Measurements from ENCODE around the gene RIN1. TPM values are rescaled to one million over a fixed set of nuclear protein-coding genes. Genes with fewer than 3 reads are reported as not detected.
A peak's percentile ranks its signal among the peaks of the same experiment; 100 is the strongest.

The RIN1 gene
- total and polyA plus RNA-seq, 2 experiments from 2014 or later, result 2.5 to 8.2 TPM

GRCh38 chr11:66317322-66317722 is 18.9 kb downstream of the RIN1 start:
- no peaks in the 10 kb centered on the region for H3K79me2 ChIP-seq (replicated peaks; ENCODE audit: insufficient read depth)
- peak overlapping the region; percentile 41; the same call in 1 of the 2 replicates for H3K4me3 ChIP-seq
- TF ChIP-seq POLR2AphosphoS5 (IDR thresholded peaks at IDR 0.05; ENCODE audit: low read depth) (no peak; the same call in 1 of the 2 replicates), ZNF331 (CRISPR knock-in tag; IDR thresholded peaks at IDR 0.05; ENCODE audit: low read depth) (no peak), STAT1 (IDR thresholded peaks at IDR 0.05; ENCODE audit: unreplicated experiment) (no peak), EZH2phosphoT487 (IDR thresholded peaks at IDR 0.05; ENCODE audit: unreplicated experiment) (no peak), NANOG (IDR thresholded peaks at IDR 0.05; ENCODE audit: borderline replicate concordance) (no peak), REST (IDR thresholded peaks at IDR 0.05; ENCODE audit: unreplicated experiment) (no peak), JUNB (IDR thresholded peaks at IDR 0.05; ENCODE audit: unreplicated experiment) (no peak), ZNF462 (CRISPR knock-in tag; IDR thresholded peaks at IDR 0.05) (no peak)
- peak overlapping the region; percentile 87 for H3K27ac ChIP-seq (ENCODE audit: low read depth)
- Mint-ChIP-seq H3K27me3 (ENCODE audit: insufficient read depth, low read depth, poor library complexity) (peaks cover 32% of the 10 kb centered on the region), H3K36me3 (ENCODE audit: low read depth) (peaks cover 22% of the 10 kb centered on the region), H3K9me3 (peaks cover 21% of the 10 kb centered on the region), H3K4me1 (peaks cover 32% of the 10 kb centered on the region), H3K4me3 (peak overlapping the region; percentile 42), H3K27ac (peak overlapping the region; percentile 90)
- no peaks in the 10 kb centered on the region for H3K27me3 ChIP-seq (ENCODE audit: insufficient read depth)
- H3K4me1 ChIP-seq (ENCODE audit: insufficient read depth), result peaks cover 23% of the 10 kb centered on the region
- DNase-seq (ENCODE audit: low spot score) (no peak), ATAC-seq (no peak)
- peak overlapping the region; percentile 76; the same call in 1 of the 2 replicates for H2AFZ ChIP-seq
- H4K20me1 ChIP-seq (replicated peaks; ENCODE audit: insufficient read depth), result no peaks in the 10 kb centered on the region
- peaks cover 9% of the 10 kb centered on the region; the same call in 1 of the 2 replicates for H3F3A ChIP-seq (replicated peaks; ENCODE audit: low read depth)
- peak overlapping the region; percentile 77 for H3K4me2 ChIP-seq
- no peaks in the 10 kb centered on the region for H3K9me2 ChIP-seq (ENCODE audit: insufficient read depth)
- H3K36me3 ChIP-seq (ENCODE audit: insufficient read depth), result no peaks in the 10 kb centered on the region
